HEK293T (cell line): Measurements from ENCODE around the gene RNF227.

Experiments used
- CTCF ChIA-PET: fragments of 350-600 bp; formaldehyde crosslinking; extraction: SDS; loops from one replicate; lab custom pipeline; 2021; ENCODE audit warnings: antibody characterized with exemption, inconsistent platforms; lab: Yijun Ruan, JAX
- POLR2A ChIA-PET: fragments of 350-600 bp; formaldehyde crosslinking; extraction: SDS; loops from one replicate; lab custom pipeline; 2020; ENCODE audit warnings: antibody characterized with exemption, inconsistent platforms; lab: Yijun Ruan, JAX
- DNase-seq: peaks from one replicate; pipeline ENCODE4 v3.0.0; 2012; ENCODE audit warnings: mixed read lengths; ENCODE audit errors: extremely low spot score
- ARNT ChIP-seq: fragments of 450-650 bp; IDR thresholded peaks from 2 replicates; pipeline ENCODE4 v1.6.1; 2017; ENCODE audit warnings: mild to moderate bottlenecking
- BHLHE40 ChIP-seq: fragments of 450-650 bp; IDR thresholded peaks from 2 replicates; pipeline ENCODE4 v1.6.1; 2016; ENCODE audit warnings: mild to moderate bottlenecking, moderate library complexity, borderline replicate concordance
- CTBP1 ChIP-seq: fragments of 450-650 bp; IDR thresholded peaks from 2 replicates; pipeline ENCODE4 v1.6.1; 2016; ENCODE audit warnings: borderline replicate concordance
- ELF4 ChIP-seq: fragments of 450-650 bp; IDR thresholded peaks from 2 replicates; pipeline ENCODE4 v1.6.1; 2017; ENCODE audit warnings: antibody characterized with exemption
- FOXA1 ChIP-seq: fragments of 450-650 bp; IDR thresholded peaks from 2 replicates; pipeline ENCODE4 v1.6.1; 2016; ENCODE audit warnings: mild to moderate bottlenecking
- FOXK2 ChIP-seq: fragments of 450-650 bp; IDR thresholded peaks from 2 replicates; pipeline ENCODE4 v1.6.1; 2016; ENCODE audit warnings: mild to moderate bottlenecking
- FOXM1 ChIP-seq: fragments of 450-650 bp; IDR thresholded peaks from 2 replicates; pipeline ENCODE4 v1.6.1; 2017; ENCODE audit warnings: mild to moderate bottlenecking, borderline replicate concordance
- HDGF ChIP-seq: fragments of 450-650 bp; IDR thresholded peaks from 2 replicates; pipeline ENCODE4 v1.6.1; 2017; ENCODE audit warnings: antibody characterized with exemption, borderline replicate concordance
- L3MBTL2 ChIP-seq: fragments of 450-650 bp; conservative IDR thresholded peaks from 2 replicates; pipeline ENCODE4 v1.6.1; 2016; ENCODE audit warnings: mild to moderate bottlenecking
- LEF1 ChIP-seq: fragments of 450-650 bp; IDR thresholded peaks from 2 replicates; pipeline ENCODE4 v1.6.1; 2017; ENCODE audit warnings: mild to moderate bottlenecking, borderline replicate concordance
- NFRKB ChIP-seq: fragments of 450-650 bp; IDR thresholded peaks from 2 replicates; pipeline ENCODE4 v1.6.1; 2016; ENCODE audit warnings: mild to moderate bottlenecking, moderate library complexity
- PKNOX1 ChIP-seq: fragments of 450-650 bp; IDR thresholded peaks from 2 replicates; pipeline ENCODE4 v1.6.1; 2016
- SP1 ChIP-seq: fragments of 450-650 bp; IDR thresholded peaks from 2 replicates; pipeline ENCODE4 v1.6.1; 2017
- SUZ12 ChIP-seq: fragments of 450-650 bp; IDR thresholded peaks from 2 replicates; pipeline ENCODE4 v1.6.1; 2016; ENCODE audit warnings: mild to moderate bottlenecking
- TARDBP ChIP-seq: fragments of 450-650 bp; IDR thresholded peaks from 2 replicates; pipeline ENCODE4 v1.6.1; 2016
- ZNF384 ChIP-seq: fragments of 450-650 bp; IDR thresholded peaks from 2 replicates; pipeline ENCODE4 v1.6.1; 2016

The RNF227 gene

DNA sequence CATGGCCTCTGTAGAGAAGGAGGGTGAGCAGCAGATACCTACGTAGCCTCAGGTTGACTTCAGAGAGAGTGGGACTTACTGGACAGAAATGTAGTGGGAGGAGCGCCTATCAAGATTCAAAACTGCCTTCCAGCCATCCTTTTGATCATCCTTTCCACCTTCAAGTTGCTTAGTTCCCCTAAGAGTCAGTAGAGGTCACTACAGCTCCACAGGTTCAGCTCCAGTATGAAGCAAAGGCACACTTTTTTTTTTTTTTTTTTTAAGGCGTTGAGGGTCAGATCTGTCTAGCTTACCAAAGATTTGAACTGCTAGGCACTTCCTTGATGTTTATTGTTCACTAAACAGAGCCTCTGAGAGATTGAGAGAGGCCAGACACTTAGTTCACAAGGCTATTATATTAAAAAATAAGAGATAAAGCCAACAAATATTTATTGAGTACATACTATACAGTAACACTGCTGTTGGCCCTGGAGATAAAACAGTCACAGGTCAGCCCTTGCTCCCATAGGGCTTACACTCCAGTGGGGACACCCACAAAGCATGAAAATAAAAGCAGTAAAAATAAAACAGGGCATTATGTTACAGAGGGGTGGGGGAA, 3.1 kb downstream of the RNF227 start:
- ChIA-PET POLR2A (interaction anchor here (1.1 to 2.4 kb wide), 2 partner anchors 19 to 71 kb away, joined by 4 to 9 read pairs; partner anchors contain the start of genes CNTROB and TRAPPC1), CTCF (interaction anchor here (0.6 to 1.2 kb wide), 7 partner anchors 31 to 413 kb away, joined by 3 to 4 read pairs (median 3); no protein-coding TSS in a partner anchor)
- TF ChIP-seq ARNT (no peak), BHLHE40 (no peak), NFRKB (no peak), ZNF384 (peak; percentile 100), ELF4 (no peak)
- DNase-seq = peak; percentile 64

DNA sequence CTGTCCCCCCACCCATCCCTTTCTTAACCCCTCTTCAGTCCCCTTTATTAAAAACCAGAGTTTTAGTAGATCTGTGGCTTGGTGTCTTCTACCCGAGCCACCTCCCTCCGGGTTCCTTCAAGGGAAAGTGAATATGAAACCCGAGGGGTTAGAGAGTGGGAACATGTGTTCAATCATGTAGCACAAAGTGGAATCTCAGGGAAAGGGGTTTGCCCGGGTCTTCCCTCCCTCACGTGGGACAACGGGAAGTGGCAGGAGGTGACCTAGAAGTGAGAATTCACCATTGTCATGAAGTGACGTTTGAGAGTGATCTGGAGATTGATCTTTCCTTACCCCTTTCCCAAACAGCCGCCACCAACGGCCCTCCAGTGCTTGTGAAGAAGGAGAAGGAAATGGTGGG, 5.0 kb downstream of the RNF227 start:
- DNase-seq = no peak
- TF ChIP-seq HDGF (no peak), BHLHE40 (no peak), ZNF384 (no peak), FOXA1 (no peak), FOXK2 (no peak), CTBP1 (no peak), NFRKB (no peak), L3MBTL2 (no peak), SP1 (no peak)
- ChIA-PET POLR2A (no interaction called here), CTCF (no interaction called here)

DNA sequence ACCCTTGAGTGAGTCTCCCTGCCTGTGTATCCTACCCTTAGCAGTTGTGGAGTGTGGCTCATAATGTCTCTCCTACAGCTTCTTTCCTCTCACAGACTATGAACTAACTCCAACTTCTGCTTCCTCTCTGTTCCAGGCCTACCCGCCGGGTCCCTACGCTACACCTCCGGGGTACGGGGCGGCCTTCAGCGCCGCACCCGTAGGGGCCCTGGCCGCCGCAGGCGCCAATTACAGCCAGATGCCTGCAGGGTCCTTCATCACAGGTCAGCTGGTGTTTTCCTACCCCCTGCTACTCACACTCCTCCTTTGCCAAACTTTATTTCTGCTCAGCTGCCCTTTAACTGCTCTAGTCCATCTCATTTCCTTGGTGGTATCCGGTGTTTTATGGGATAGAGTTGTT, 5.4 kb downstream of the RNF227 start:
- CTCF ChIA-PET = no interaction called here
- no peak for DNase-seq
- POLR2A ChIA-PET = no interaction called here
- TF ChIP-seq TARDBP (no peak), LEF1 (no peak), SP1 (no peak), ZNF384 (no peak), SUZ12 (no peak), PKNOX1 (no peak), ELF4 (no peak), ARNT (no peak), FOXM1 (no peak), L3MBTL2 (no peak)

GRCh38 chr17:7910281-7910680, 5.8 kb downstream of the RNF227 start:
- no peak for TF ChIP-seq ZNF384
- TF ChIP-seq SP1 = no peak
- no peak for TF ChIP-seq FOXK2
- no peak for TF ChIP-seq TARDBP
- TF ChIP-seq LEF1 = no peak
- no peak for TF ChIP-seq FOXA1
- TF ChIP-seq NFRKB = no peak
- no peak for TF ChIP-seq ARNT
- TF ChIP-seq FOXM1 = no peak
- ChIA-PET CTCF (no interaction called here), POLR2A (no interaction called here)
- no peak for DNase-seq

DNA sequence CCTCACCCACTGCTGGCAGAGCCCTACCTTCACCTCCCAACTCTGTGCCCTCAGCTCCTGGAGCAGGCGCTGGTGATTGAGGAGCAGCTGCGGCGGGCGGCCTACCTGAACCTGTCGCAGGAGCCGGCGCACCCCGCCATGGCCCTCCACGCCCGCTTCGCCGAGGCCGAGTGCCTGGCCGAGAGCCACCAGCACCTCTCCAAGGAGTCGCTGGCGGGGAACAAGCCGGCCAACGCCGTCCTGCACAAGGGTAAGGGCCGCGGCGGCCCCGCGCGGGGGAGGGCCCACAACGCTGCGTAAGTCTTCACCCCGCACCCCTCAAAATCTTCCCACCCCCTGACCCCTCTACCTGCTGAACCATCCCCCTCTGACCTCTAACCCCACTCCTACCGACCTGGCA, 7.0 kb downstream of the RNF227 start:
- DNase-seq = no peak
- CTCF ChIA-PET = no interaction called here
- POLR2A ChIA-PET = interaction anchor here (1.3 kb wide), 1 partner anchor 81 kb away, joined by 4 read pairs; no protein-coding TSS in a partner anchor
- TF ChIP-seq CTBP1 (no peak), ZNF384 (no peak), BHLHE40 (no peak)

DNA sequence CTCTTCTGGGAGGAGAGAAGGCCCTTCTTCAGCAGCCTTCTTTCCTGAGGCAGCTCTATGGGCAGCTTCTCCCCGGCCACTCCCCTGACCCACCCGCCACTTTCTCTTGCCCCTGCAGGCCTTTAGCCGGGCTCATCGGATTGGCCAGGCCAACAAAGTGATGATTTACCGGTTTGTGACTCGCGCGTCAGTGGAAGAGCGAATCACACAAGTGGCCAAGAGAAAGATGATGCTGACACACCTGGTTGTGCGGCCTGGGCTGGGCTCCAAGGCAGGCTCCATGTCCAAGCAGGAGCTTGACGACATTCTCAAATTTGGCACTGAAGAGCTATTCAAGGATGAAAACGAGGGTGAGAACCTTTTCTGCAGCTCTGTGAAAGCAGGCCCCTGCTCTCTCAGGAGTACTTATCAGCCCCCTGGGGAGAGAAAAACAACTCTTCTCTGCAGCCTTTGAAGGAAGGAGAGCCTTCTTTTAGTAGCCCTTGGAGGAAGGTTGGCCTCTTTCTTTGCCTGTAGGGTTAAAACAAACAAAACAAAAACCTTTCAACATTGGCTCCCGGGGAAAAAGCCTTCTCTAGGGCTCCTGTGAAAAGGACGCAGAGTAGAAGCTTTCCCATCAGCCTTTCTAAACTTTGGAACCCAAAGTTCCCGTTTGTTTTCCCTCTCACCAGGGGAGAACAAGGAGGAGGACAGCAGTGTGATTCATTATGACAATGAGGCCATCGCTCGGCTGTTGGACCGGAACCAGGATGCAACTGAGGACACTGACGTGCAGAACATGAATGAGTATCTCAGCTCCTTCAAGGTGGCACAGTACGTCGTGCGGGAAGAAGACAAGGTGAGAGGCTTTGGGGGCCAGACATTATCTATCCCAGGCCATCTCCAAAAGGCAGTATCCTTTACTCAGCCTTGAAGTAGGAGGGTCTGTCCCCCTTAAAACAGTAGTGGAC, 12.7 kb downstream of the RNF227 start:
- peak; percentile 44 for DNase-seq
- TF ChIP-seq CTBP1 (no peak), BHLHE40 (no peak), TARDBP (no peak), PKNOX1 (peak; percentile 51)
- ChIA-PET POLR2A (interaction anchor here (0.9 to 1.3 kb wide), 2 partner anchors 9 to 80 kb away, joined by 3 read pairs; no protein-coding TSS in a partner anchor), CTCF (interaction anchor here (0.6 kb wide), 1 partner anchor 87 kb away, joined by 3 read pairs; no protein-coding TSS in a partner anchor)

GRCh38 chr17:7897773-7898172, 18.3 kb downstream of the RNF227 start:
- CTCF ChIA-PET = interaction anchor here (1.1 to 2.4 kb wide), 4 partner anchors 12 to 154 kb away, joined by 3 to 7 read pairs (median 4); partner anchors contain the start of gene NAA38
- POLR2A ChIA-PET = no interaction called here
- peak; percentile 21 for DNase-seq
- TF ChIP-seq ELF4 (no peak), LEF1 (no peak), HDGF (no peak), FOXK2 (no peak), FOXA1 (no peak), ARNT (no peak), PKNOX1 (no peak), ZNF384 (no peak), NFRKB (no peak)
